WTC11 (cell line): Measurements from ENCODE around the gene FRMD4A.

Source experiments
- CREB1 ChIP-seq: sonication (generic); formaldehyde crosslinking; IDR thresholded peaks from 2 replicates; pipeline ENCODE4 v1.8.0; 2023; ENCODE audit warnings: mild to moderate bottlenecking, missing genetic modification reagents
- CTCF ChIP-seq: fragments of 200-600 bp; IDR thresholded peaks from 2 replicates; pipeline ENCODE4 v1.8.0; 2022; ENCODE audit warnings: antibody characterized with exemption
- USF2 ChIP-seq: sonication (generic); formaldehyde crosslinking; IDR thresholded peaks from 2 replicates; pipeline ENCODE4 v1.8.1; 2023; ENCODE audit warnings: mild to moderate bottlenecking, missing genetic modification reagents, moderate library complexity

GRCh38 chr10:14191407-14191806, 139.3 kb downstream of the FRMD4A start:
- TF ChIP-seq CTCF (no peak), CREB1 (CRISPR knock-in tag) (no peak), USF2 (no peak)
